Activated T-cell treated with anti-CD3 and anti-CD28 coated beads, Interleukin-2, amount 50 U/mL, for 24 hours (primary cell): Measurements from ENCODE around the gene LTF.

Experiments
- DNase-seq: peaks from one replicate; pipeline ENCODE4 v3.0.0-alpha.2; 2020
- H3K27ac Mint-ChIP-seq: 2 replicates; pipeline ENCODE4 v1.8.0; 2020; ENCODE audit warnings: mild to moderate bottlenecking, mixed read lengths
- H3K27me3 Mint-ChIP-seq: 2 replicates; pipeline ENCODE4 v1.8.0; 2020; ENCODE audit warnings: mixed read lengths
- H3K36me3 Mint-ChIP-seq: 2 replicates; pipeline ENCODE4 v1.8.0; 2020; ENCODE audit warnings: low read depth, mixed read lengths
- H3K4me1 Mint-ChIP-seq: 2 replicates; pipeline ENCODE4 v1.8.0; 2020; ENCODE audit warnings: low read depth, mixed read lengths
- H3K4me3 Mint-ChIP-seq: 2 replicates; pipeline ENCODE4 v1.8.0; 2020; ENCODE audit warnings: mild to moderate bottlenecking, moderate library complexity, mixed read lengths
- H3K9me3 Mint-ChIP-seq: 2 replicates; pipeline ENCODE4 v1.8.0; 2020; ENCODE audit warnings: mixed read lengths

The LTF gene

DNA sequence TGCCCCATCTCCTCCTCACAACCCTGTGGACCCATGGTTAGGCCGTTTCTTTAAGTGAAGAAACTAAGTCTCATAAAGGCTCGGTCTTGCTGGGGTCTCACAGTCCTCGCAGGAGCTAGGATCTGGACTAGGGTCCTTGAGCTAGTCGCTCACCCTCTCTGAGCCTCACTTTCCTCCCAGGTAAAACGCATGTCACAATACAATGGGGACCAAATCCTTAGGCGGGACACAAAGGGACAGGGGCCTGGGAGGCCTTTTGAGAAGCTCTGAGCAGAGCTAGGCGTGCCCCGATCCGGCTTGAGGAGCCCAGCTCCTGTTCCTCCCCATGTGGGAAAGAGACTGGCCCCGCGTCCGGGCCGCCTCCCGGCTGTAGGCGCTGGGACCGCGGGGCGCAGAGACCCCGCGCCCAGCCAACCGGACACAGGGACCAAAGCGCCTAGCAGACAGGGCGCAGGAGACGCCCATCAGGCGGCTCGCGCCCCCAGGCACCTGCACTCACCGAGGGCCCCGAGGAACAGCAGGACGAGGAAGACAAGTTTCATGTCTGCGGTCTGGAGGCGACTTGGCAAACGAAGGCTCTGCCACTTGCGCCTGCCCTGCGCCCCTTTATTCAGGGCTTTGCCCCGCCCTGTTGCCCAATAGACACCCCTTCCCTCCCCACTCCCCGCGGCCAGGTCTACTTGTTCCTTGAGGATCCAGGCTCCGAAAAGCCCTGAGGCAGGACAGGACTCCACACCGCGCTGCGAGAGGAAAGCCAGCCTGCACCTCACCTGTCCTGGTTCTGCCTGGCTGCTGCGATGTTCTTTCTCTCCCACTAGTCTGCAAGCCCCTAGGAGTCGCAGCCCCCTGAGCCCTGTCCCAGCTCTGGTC, at the start of gene LTF:
Gene LTF (minus strand): TSS at position 580 of the 870 bp plus-strand sequence. CDS start 38 bp downstream, at position 542.
- Mint-ChIP-seq H3K27ac (no peak within 1 kb of the TSS), H3K27me3 (peaks cover 65% of the 10 kb centered on the region), H3K9me3 (no peaks in the 10 kb centered on the region), H3K36me3 (no peaks in the 10 kb centered on the region), H3K4me3 (no peak within 1 kb of the TSS), H3K4me1 (no peaks in the 10 kb centered on the region)
- no peak for DNase-seq

DNA sequence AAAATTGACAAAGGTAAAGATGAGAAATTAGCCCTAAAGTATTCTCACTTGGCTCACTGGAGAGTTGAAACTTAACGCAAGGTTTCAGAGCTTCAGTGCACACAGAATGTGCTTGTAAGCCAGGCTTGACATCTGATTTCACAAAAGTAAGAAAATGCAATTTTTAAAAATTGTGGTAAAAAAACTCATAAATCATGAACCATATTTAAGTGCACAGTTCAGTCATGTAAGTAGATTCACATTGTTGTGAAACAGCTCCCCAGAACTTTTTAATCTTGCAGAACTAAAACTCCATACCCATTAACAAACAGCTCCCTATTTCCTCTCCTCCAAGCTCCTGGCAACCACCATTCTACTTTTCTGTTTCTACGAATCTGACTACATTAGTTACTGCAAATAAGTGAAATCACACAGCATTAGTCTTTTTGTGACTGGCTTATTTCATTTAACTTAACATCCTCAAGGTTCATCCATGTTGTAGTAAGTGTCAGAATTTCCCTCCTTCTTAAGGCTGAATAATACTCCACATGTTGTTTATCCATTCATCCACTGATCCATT, 47.6 kb upstream of the LTF start:
- peaks cover 12% of the 10 kb centered on the region for H3K4me1 Mint-ChIP-seq
- H3K27ac Mint-ChIP-seq, result no peak overlapping the region
- no peak overlapping the region for H3K4me3 Mint-ChIP-seq
- DNase-seq, result no peak
- H3K36me3 Mint-ChIP-seq, result no peaks in the 10 kb centered on the region
- no peaks in the 10 kb centered on the region for H3K9me3 Mint-ChIP-seq
- no peaks in the 10 kb centered on the region for H3K27me3 Mint-ChIP-seq

- Mint-ChIP-seq H3K27me3 (no peaks in the 10 kb centered on the region), H3K4me3 (no peak overlapping the region), H3K36me3 (no peaks in the 10 kb centered on the region), H3K9me3 (peaks cover 6% of the 10 kb centered on the region), H3K4me1 (peaks cover 11% of the 10 kb centered on the region), H3K27ac (no peak overlapping the region)
- no peak for DNase-seq
Observed at GRCh38 chr3:46509661-46510187, 45.0 kb upstream of the LTF start.

- peaks cover 15% of the 10 kb centered on the region for H3K4me1 Mint-ChIP-seq
- H3K9me3 Mint-ChIP-seq, result peaks cover 6% of the 10 kb centered on the region
- no peaks in the 10 kb centered on the region for H3K36me3 Mint-ChIP-seq
- no peak for DNase-seq
- H3K4me3 Mint-ChIP-seq, result no peak overlapping the region
- H3K27me3 Mint-ChIP-seq, result no peaks in the 10 kb centered on the region
- no peak overlapping the region for H3K27ac Mint-ChIP-seq
Observed at GRCh38 chr3:46508850-46509591, 44.3 kb upstream of the LTF start.

DNA sequence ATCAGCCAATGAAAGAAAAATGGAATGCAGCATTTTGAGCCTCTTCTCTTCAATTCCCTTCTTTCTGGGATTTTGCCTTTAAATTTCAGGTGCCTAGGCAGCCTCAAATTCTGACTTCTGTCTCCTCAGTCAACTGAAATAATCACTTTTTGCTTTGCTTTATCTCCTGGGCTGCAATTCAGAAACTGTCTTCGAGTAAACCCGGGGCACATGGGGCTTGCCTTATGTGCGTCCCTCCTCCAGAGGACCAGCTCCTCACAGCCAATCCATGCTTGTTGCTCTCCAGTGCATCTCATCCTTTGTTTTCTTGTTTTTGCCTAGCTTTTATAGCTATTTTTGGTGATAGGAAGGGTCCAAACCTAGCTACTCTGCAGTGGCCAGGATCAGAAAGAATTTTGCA, 41.8 kb upstream of the LTF start:
- H3K27ac Mint-ChIP-seq, result no peak overlapping the region
- DNase-seq, result no peak
- H3K36me3 Mint-ChIP-seq, result no peaks in the 10 kb centered on the region
- no peaks in the 10 kb centered on the region for H3K27me3 Mint-ChIP-seq
- H3K9me3 Mint-ChIP-seq, result peaks cover 8% of the 10 kb centered on the region
- no peak overlapping the region for H3K4me3 Mint-ChIP-seq
- peaks cover 24% of the 10 kb centered on the region for H3K4me1 Mint-ChIP-seq

GRCh38 chr3:46505953-46506352, 41.2 kb upstream of the LTF start:
- peaks cover 8% of the 10 kb centered on the region for H3K9me3 Mint-ChIP-seq
- DNase-seq, result no peak
- H3K4me3 Mint-ChIP-seq, result no peak overlapping the region
- H3K4me1 Mint-ChIP-seq, result peaks cover 25% of the 10 kb centered on the region
- H3K27ac Mint-ChIP-seq, result no peak overlapping the region
- no peaks in the 10 kb centered on the region for H3K27me3 Mint-ChIP-seq
- no peaks in the 10 kb centered on the region for H3K36me3 Mint-ChIP-seq

DNA sequence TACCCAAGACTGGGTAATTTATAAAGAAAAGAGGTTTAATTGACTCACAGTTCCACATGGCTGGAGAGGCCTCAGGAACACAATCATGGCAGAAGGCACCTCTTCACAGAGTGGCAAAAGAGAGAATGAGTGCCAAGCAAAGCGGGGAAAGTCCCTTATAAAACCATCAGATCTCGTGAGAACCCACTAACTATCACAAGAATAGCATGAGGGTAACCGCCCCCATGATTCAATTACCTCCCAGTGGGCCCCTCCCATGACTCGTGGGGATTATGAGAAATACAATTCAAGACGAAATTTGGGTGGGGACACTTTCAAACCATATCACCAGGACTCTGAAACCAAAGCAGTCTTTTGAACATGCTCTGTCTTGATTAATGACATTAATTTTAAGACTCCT, 40.1 kb upstream of the LTF start:
- Mint-ChIP-seq H3K4me3 (no peak overlapping the region), H3K9me3 (peaks cover 8% of the 10 kb centered on the region), H3K4me1 (peaks cover 30% of the 10 kb centered on the region), H3K27me3 (no peaks in the 10 kb centered on the region), H3K27ac (peak overlapping the region; percentile 13), H3K36me3 (no peaks in the 10 kb centered on the region)
- peak; percentile 51 for DNase-seq

- peaks cover 30% of the 10 kb centered on the region for H3K4me1 Mint-ChIP-seq
- no peak for DNase-seq
- H3K27me3 Mint-ChIP-seq, result no peaks in the 10 kb centered on the region
- H3K9me3 Mint-ChIP-seq, result peaks cover 8% of the 10 kb centered on the region
- H3K4me3 Mint-ChIP-seq, result no peak overlapping the region
- no peak overlapping the region for H3K27ac Mint-ChIP-seq
- no peaks in the 10 kb centered on the region for H3K36me3 Mint-ChIP-seq
Observed at GRCh38 chr3:46503200-46503874, 38.6 kb upstream of the LTF start.

GRCh38 chr3:46501702-46502101, 37.0 kb upstream of the LTF start:
- no peaks in the 10 kb centered on the region for H3K36me3 Mint-ChIP-seq
- H3K27me3 Mint-ChIP-seq, result no peaks in the 10 kb centered on the region
- H3K4me3 Mint-ChIP-seq, result no peak overlapping the region
- no peak for DNase-seq
- no peak overlapping the region for H3K27ac Mint-ChIP-seq
- H3K9me3 Mint-ChIP-seq, result peaks cover 8% of the 10 kb centered on the region
- H3K4me1 Mint-ChIP-seq, result peaks cover 34% of the 10 kb centered on the region

DNA sequence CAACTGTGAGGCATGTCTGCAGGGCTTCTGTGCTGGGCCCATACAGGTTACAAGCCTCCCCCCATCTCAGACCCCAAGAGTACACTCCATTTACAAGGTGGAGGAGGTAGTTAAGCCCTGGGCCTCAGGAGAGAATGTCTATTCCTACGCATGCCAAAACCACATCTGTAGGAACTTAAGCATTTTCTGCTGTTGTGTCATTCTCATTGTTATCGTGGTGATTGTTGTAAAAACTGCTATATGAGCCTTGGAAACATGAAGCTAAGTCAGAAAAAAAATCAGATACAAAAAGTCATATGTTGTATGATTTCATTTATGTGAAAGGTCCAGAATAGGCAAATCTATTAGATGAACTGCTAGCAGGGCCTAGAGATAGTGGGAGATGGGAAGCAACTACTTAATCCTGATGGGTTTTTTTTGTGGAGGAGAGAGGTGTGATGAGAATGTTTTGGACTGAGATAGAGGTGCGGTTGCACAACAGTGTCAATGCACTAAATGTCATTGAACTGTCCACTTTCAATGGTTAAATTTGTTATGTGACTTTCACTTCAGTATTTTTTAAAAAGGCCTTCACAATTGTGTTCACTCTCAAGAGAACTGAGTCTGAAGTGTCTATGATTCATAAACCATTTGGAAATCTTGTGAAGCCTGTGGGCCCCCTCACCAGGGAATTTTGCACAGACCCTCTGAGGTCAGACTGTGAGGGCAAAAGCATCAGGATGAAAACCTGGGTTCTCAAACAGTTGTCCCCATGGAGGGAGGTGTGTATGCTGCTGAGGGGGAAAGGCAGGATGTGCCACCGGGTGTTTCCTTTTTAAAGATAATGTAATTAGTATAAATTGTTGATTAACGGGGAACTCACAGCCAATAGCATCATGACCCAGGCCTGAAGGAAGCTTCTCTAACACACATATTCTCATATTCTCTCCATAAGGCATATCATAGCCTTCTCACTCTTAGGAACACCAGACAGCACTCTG, 36.2 kb upstream of the LTF start:
- H3K27ac Mint-ChIP-seq, result no peak overlapping the region
- peaks cover 8% of the 10 kb centered on the region for H3K9me3 Mint-ChIP-seq
- H3K36me3 Mint-ChIP-seq, result no peaks in the 10 kb centered on the region
- H3K27me3 Mint-ChIP-seq, result no peaks in the 10 kb centered on the region
- DNase-seq, result no peak
- peaks cover 34% of the 10 kb centered on the region for H3K4me1 Mint-ChIP-seq
- H3K4me3 Mint-ChIP-seq, result no peak overlapping the region

DNA sequence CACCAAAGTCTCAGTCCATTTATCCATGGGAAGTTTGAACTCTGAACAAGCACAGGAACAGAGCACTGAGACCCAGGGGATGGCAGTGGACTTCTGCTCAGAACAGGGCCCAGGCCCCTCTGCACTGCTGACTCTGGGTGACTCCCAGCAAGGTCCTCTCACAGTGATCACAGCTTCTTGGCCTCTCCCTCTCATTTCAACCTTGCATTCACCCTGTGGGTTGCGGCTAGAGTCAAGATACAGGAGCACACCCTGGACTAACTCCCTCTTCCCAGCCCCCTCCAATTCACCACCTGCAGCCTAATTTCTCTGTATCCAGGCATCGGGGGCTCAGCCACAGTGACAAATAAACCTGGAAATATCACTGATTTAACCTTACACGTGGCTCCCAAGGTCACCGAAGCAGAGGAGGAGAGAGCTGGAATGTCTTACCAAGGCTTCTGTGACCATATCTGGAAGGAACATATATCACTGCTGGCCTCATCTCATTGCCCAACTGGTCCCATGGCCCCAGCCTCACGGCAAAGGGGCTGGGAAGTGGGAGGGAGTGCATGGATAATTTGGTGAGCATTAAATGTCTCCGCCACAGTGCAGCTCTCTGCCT, 34.3 kb upstream of the LTF start:
- Mint-ChIP-seq H3K27me3 (no peaks in the 10 kb centered on the region), H3K27ac (no peak overlapping the region), H3K4me3 (no peak overlapping the region), H3K9me3 (peaks cover 2% of the 10 kb centered on the region), H3K36me3 (no peaks in the 10 kb centered on the region), H3K4me1 (peaks cover 23% of the 10 kb centered on the region)
- no peak for DNase-seq

GRCh38 chr3:46497556-46498265, 33.0 kb upstream of the LTF start, which contains the start of gene RTP3:
RTP3 (plus strand) TSS chr3:46497976; CDS start chr3:46498063, 87 bp downstream.
- H3K4me1 Mint-ChIP-seq, result peaks cover 14% of the 10 kb centered on the region
- H3K9me3 Mint-ChIP-seq, result no peaks in the 10 kb centered on the region
- no peak within 1 kb of the TSS for H3K4me3 Mint-ChIP-seq
- no peaks in the 10 kb centered on the region for H3K36me3 Mint-ChIP-seq
- H3K27me3 Mint-ChIP-seq, result no peaks in the 10 kb centered on the region
- no peak for DNase-seq
- no peak within 1 kb of the TSS for H3K27ac Mint-ChIP-seq
